Stimulated activated CD8-positive, alpha-beta memory T cell treated with anti-CD3 and anti-CD28 coated beads, Interleukin-7, amount 100 ng/mL, for 48 hours (primary cell): ENCODE data around the gene GLT1D1.

Source experiments
- DNase-seq, 2 donors: peaks; one replicate each; pipeline ENCODE4 v3.0.0-alpha.2; 2020; ENCODE audit warnings: low read depth in 1 of 2; ENCODE audit errors: extremely low read depth in 1 of 2

The GLT1D1 gene

GRCh38 chr12:128911861-128912260 lies 58.6 kb downstream of the GLT1D1 start:
- no peak for DNase-seq

GRCh38 chr12:128914908-128915563 lies 61.8 kb downstream of the GLT1D1 start:
- peak; percentile 14 to 34 for DNase-seq

DNA sequence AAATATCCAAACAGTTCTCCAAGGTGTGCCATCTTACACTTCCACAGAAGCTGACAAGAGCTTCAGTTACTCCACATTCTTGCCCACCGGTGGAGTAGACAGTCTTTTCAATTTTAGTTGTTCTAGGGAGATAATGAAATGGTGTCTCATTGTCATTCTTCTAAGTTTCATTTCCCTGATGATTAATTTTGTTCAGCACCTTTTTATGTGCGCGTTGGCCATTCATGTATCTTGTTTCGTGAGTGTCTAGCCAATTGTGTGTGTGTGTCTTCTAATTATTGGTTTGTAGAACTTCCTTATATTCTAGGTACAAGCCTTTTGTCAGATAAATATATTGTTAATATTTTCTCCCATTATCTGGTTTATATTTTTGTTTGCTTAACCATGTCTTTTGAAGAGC lies 63.1 kb downstream of the GLT1D1 start:
- no peak for DNase-seq

DNA sequence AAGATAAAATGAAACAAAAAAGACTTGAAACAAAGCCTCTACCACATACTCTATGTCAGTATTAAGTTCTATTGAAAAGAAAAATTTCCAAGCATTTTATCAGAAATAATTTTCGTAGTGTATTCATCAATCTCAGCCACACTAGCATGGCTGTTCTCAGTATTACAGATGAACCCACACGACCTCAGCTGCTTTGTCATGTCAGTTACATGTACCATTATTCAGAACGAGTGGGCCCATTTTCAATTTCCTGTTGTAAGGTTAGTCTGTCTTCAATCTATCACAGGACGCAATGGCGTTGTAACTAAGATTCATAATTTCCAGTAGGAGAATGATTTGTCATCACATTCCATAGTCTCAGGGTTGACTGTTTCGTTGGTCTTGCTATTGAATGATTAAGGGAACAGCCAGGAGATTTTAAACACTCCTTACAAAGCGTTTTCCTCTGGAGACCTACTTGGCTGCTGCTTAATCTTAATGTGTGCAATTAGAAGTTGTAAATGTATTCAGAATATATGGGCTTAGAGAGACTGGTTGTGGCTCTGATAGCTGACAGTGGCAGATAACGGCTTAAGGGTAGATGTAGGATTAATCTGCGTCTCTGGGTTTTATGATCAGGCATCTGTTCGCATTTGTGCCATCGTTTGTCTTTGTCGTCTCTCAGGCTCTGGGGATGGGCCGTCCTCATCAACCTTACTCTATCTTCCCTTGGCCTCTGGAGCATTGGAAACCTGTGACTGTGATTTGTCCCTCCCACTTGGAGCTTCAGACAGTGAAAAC lies 65.4 kb downstream of the GLT1D1 start:
- DNase-seq, result peak in 1 of 2 donors; percentile 12

- DNase-seq, result no peak
Observed at GRCh38 chr12:128920468-128920867, 67.2 kb downstream of the GLT1D1 start.

DNA sequence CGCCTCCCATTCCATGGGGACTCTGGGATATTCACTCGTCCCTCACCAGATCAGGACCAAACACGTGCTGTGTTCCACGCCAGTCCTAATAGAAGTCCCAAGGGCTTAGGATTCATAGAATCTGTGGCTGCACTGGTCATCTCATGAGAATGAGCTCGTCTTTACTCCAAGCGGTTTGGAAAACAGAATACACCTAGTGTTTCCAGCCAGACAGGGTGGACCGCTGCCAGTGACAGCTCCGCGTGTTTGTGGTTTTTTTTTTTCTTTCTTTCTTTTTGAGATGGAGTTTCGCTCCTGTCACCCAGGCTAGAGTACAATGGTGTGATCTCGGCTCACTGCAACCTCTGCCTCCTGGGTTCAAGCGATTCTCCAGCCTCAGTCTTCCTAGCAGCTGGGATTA lies 75.1 kb downstream of the GLT1D1 start:
- no peak for DNase-seq

- no peak for DNase-seq
Observed at GRCh38 chr12:128929057-128929456, 75.8 kb downstream of the GLT1D1 start.

DNA sequence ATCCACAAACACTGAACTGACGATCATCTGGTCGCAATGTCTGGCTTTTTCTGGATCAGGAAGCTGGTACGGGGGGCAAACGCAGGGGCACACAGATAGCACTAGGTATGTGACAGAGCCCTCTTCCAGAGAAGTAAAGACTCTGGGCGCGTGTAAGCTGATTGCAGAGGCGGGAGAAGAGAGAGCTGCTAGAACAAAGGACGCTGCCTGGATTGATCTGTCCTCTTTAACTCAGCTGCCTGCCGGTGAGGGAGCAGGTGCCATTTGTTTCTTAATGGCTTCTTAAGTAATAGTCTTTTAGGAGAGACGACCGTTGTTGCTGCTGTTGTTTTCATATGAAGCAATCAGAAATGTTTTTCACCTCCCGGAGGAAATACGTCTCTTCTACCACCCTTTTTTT lies 77.3 kb downstream of the GLT1D1 start:
- DNase-seq, result no peak

DNA sequence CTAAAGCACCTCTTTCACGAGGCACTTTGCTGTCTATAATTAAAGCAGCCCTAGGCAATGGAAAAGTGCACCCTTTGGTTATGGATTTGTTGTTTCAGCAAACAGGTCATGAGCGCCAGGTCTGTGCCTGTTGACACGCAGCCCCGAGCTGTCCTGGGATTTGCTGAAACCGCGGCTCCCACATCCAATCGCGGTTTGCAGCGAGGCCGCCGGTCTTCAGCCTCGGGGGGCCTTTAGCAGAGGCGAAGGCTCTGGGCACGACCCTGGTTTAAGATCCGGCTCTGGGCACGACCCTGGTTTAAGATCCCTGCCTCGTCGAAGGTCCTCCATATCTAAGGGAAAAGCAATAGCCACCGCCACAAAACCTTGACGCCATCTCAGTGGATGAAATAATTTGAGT lies 79.2 kb downstream of the GLT1D1 start:
- no peak for DNase-seq

GRCh38 chr12:128933039-128933438 lies 79.8 kb downstream of the GLT1D1 start:
- DNase-seq, result no peak

DNA sequence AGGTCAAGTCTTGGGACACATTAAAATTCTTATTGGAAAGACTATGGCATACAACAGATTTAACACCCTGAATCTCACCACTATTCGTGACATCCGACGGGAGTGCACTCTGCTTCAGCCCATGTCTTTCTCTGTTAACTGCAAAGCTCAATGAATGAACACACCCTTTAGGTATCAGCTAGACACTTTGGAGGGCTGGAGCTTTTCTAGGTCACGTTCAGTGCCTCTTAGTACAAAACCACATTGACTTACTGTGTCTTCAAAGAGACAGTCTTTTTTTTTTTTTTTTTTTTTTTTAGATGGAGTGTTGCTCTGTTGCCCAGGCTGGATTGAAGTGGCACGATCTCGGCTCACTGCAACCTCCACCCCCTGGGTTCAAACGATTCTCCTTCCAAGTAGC lies 80.6 kb downstream of the GLT1D1 start:
- no peak for DNase-seq

DNA sequence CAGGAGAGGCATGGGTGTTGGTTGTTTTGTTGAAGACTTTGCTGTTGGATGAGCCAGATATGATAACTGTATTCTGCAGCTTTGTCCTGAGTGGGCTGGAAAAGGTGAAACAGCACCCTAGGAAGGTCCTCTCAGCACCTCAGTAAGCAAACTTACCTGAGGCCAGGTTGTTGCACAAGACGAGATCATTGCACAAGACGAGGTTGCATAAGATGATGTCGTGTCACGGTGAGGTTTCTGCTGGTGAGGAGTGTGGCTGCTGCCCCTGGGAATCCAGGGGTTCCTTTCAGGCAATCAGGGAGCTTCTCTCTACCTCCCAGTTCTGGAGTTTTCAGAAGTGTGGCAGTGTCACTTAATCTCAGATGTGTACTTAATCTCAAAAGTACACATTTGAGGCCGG lies 85.6 kb downstream of the GLT1D1 start:
- no peak for DNase-seq

GRCh38 chr12:128940090-128940888 lies 87.0 kb downstream of the GLT1D1 start:
- no peak for DNase-seq

- no peak for DNase-seq
Observed at GRCh38 chr12:128940974-128941373, 87.7 kb downstream of the GLT1D1 start.

GRCh38 chr12:128942960-128943477 lies 89.7 kb downstream of the GLT1D1 start:
- no peak for DNase-seq

DNA sequence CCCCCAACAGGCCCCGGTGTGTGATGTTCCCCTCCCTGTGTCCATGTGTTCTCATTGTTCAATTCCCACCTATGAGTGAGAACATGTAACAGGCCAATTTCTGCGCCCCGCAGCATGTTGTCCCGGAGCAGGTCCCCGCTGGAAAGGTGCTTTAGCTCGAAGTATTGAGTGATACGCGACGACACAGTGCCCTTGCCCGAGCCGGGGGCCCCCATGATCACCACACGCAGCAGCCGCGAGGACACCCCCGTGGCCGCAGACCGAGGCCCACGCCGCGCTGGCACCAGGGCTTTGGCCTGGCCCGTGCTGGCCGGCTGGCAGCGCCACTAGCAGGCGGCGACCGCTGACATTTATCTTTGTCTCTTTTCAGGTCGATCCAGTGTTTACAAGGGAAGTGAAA lies 91.7 kb downstream of the GLT1D1 start:
- no peak for DNase-seq

- DNase-seq, result no peak
Observed at GRCh38 chr12:128947209-128947608, 93.9 kb downstream of the GLT1D1 start.

DNA sequence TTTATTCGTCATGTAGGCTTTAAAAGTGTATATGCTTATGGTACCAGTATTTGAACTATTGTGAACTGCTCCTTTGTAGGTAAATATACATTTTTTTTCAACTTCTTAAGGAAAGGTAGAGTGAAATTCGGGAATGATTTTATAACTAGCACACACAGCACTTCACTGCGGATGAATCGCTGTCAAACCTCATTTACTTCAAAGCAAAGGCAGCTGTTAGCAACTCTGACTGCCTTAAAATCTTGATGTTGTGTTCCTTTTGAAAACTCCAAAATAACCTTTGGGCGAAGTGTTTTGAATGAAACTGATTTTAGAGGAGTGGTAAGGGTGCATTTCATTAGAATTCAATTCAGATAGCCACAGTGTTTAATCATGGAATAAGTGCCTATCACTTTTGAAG lies 95.8 kb downstream of the GLT1D1 start:
- DNase-seq, result no peak

GRCh38 chr12:128951448-128951847 lies 98.2 kb downstream of the GLT1D1 start:
- DNase-seq, result no peak

- DNase-seq, result no peak
Observed at GRCh38 chr12:128956755-128957154, 103.5 kb downstream of the GLT1D1 start.

- no peak for DNase-seq
Observed at GRCh38 chr12:128959901-128960300, 106.6 kb downstream of the GLT1D1 start.
